ENCODE results near the gene DNAH12.

The DNAH12 gene

GRCh38 chr3:57397175-57398026 lies 146.7 kb downstream of the DNAH12 start:
- Histone ChIP-seq H3K9me3 (ENCODE audit: insufficient read depth, low read length) (no peaks in the 10 kb centered on the region), H3K36me3 (ENCODE audit: insufficient read depth, insufficient read length, low read length) (no peaks in the 10 kb centered on the region), H3K9ac (ENCODE audit: insufficient read length, low read depth) (no peak overlapping the region), H3K27me3 (ENCODE audit: insufficient read depth, insufficient read length) (no peaks in the 10 kb centered on the region), H3K4me1 (ENCODE audit: insufficient read depth, insufficient read length) (no peaks in the 10 kb centered on the region), H3K4me3 (ENCODE audit: insufficient read length, low read depth) (no peak overlapping the region)
- DNase-seq (ENCODE audit: low read depth, low spot score): peak; percentile 18
- TF ChIP-seq ZNF274 (IDR thresholded peaks at IDR 0.05; ENCODE audit: low read depth, low read length) (no peak), SUZ12 (IDR thresholded peaks at IDR 0.05; ENCODE audit: extremely low read depth, insufficient read depth, insufficient read length) (no peak), YY1 (IDR thresholded peaks at IDR 0.05; ENCODE audit: insufficient read depth, insufficient read length) (no peak)

- no peak for TF ChIP-seq YY1 (IDR thresholded peaks at IDR 0.05; ENCODE audit: insufficient read depth, insufficient read length)
- TF ChIP-seq SUZ12 (IDR thresholded peaks at IDR 0.05; ENCODE audit: extremely low read depth, insufficient read depth, insufficient read length): no peak
- no peak for TF ChIP-seq ZNF274 (IDR thresholded peaks at IDR 0.05; ENCODE audit: low read depth, low read length)
- Histone ChIP-seq H3K36me3 (ENCODE audit: insufficient read depth, insufficient read length, low read length) (no peaks in the 10 kb centered on the region), H3K9me3 (ENCODE audit: insufficient read depth, low read length) (no peaks in the 10 kb centered on the region), H3K27me3 (ENCODE audit: insufficient read depth, insufficient read length) (no peaks in the 10 kb centered on the region), H3K9ac (ENCODE audit: insufficient read length, low read depth) (no peak overlapping the region), H3K4me1 (ENCODE audit: insufficient read depth, insufficient read length) (no peaks in the 10 kb centered on the region), H3K4me3 (ENCODE audit: insufficient read length, low read depth) (no peak overlapping the region)
- no peak for DNase-seq (ENCODE audit: low read depth, low spot score)
Measured at GRCh38 chr3:57393977-57394376, 150.2 kb downstream of the DNAH12 start.

- Histone ChIP-seq H3K27me3 (ENCODE audit: insufficient read depth, insufficient read length) (no peaks in the 10 kb centered on the region), H3K4me3 (ENCODE audit: insufficient read length, low read depth) (no peak overlapping the region), H3K4me1 (ENCODE audit: insufficient read depth, insufficient read length) (no peaks in the 10 kb centered on the region), H3K36me3 (ENCODE audit: insufficient read depth, insufficient read length, low read length) (no peaks in the 10 kb centered on the region), H3K9me3 (ENCODE audit: insufficient read depth, low read length) (no peaks in the 10 kb centered on the region), H3K9ac (ENCODE audit: insufficient read length, low read depth) (no peak overlapping the region)
- DNase-seq (ENCODE audit: low read depth, low spot score): no peak
- no peak for TF ChIP-seq YY1 (IDR thresholded peaks at IDR 0.05; ENCODE audit: insufficient read depth, insufficient read length)
- no peak for TF ChIP-seq ZNF274 (IDR thresholded peaks at IDR 0.05; ENCODE audit: low read depth, low read length)
Measured at GRCh38 chr3:57391767-57392166, 152.4 kb downstream of the DNAH12 start.

GRCh38 chr3:57389271-57389670 lies 154.9 kb downstream of the DNAH12 start:
- no peaks in the 10 kb centered on the region for H3K27me3 ChIP-seq (ENCODE audit: insufficient read depth, insufficient read length)
- H3K9ac ChIP-seq (ENCODE audit: insufficient read length, low read depth): no peak overlapping the region
- TF ChIP-seq ZNF274 (IDR thresholded peaks at IDR 0.05; ENCODE audit: low read depth, low read length): no peak
- TF ChIP-seq SUZ12 (IDR thresholded peaks at IDR 0.05; ENCODE audit: extremely low read depth, insufficient read depth, insufficient read length): no peak
- TF ChIP-seq YY1 (IDR thresholded peaks at IDR 0.05; ENCODE audit: insufficient read depth, insufficient read length): no peak
- DNase-seq (ENCODE audit: low read depth, low spot score): no peak
- no peaks in the 10 kb centered on the region for H3K4me1 ChIP-seq (ENCODE audit: insufficient read depth, insufficient read length)
- no peaks in the 10 kb centered on the region for H3K36me3 ChIP-seq (ENCODE audit: insufficient read depth, insufficient read length, low read length)
- no peak overlapping the region for H3K4me3 ChIP-seq (ENCODE audit: insufficient read length, low read depth)
- no peaks in the 10 kb centered on the region for H3K9me3 ChIP-seq (ENCODE audit: insufficient read depth, low read length)

- Histone ChIP-seq H3K4me1 (ENCODE audit: insufficient read depth, insufficient read length) (no peaks in the 10 kb centered on the region), H3K27me3 (ENCODE audit: insufficient read depth, insufficient read length) (no peaks in the 10 kb centered on the region)
- TF ChIP-seq ZNF274 (IDR thresholded peaks at IDR 0.05; ENCODE audit: low read depth, low read length) (no peak), YY1 (IDR thresholded peaks at IDR 0.05; ENCODE audit: insufficient read depth, insufficient read length) (no peak), SUZ12 (IDR thresholded peaks at IDR 0.05; ENCODE audit: extremely low read depth, insufficient read depth, insufficient read length) (no peak)
Measured at GRCh38 chr3:57386307-57386706, 157.8 kb downstream of the DNAH12 start.

GRCh38 chr3:57385498-57385897 lies 158.6 kb downstream of the DNAH12 start:
- no peaks in the 10 kb centered on the region for H3K36me3 ChIP-seq (ENCODE audit: insufficient read depth, insufficient read length, low read length)
- H3K9me3 ChIP-seq (ENCODE audit: insufficient read depth, low read length): no peaks in the 10 kb centered on the region
- no peaks in the 10 kb centered on the region for H3K4me1 ChIP-seq (ENCODE audit: insufficient read depth, insufficient read length)
- DNase-seq (ENCODE audit: low read depth, low spot score): no peak
- TF ChIP-seq SUZ12 (IDR thresholded peaks at IDR 0.05; ENCODE audit: extremely low read depth, insufficient read depth, insufficient read length) (no peak), ZNF274 (IDR thresholded peaks at IDR 0.05; ENCODE audit: low read depth, low read length) (no peak), YY1 (IDR thresholded peaks at IDR 0.05; ENCODE audit: insufficient read depth, insufficient read length) (no peak)
- H3K9ac ChIP-seq (ENCODE audit: insufficient read length, low read depth): no peak overlapping the region
- H3K4me3 ChIP-seq (ENCODE audit: insufficient read length, low read depth): no peak overlapping the region
- H3K27me3 ChIP-seq (ENCODE audit: insufficient read depth, insufficient read length): no peaks in the 10 kb centered on the region

More at GRCh38 chr3:57386307-57386706, 157.8 kb downstream of the DNAH12 start:
- Histone ChIP-seq H3K9ac (ENCODE audit: insufficient read length, low read depth) (no peak overlapping the region), H3K9me3 (ENCODE audit: insufficient read depth, low read length) (no peaks in the 10 kb centered on the region), H3K4me3 (ENCODE audit: insufficient read length, low read depth) (no peak overlapping the region), H3K36me3 (ENCODE audit: insufficient read depth, insufficient read length, low read length) (no peaks in the 10 kb centered on the region)
- no peak for DNase-seq (ENCODE audit: low read depth, low spot score)

- no peaks in the 10 kb centered on the region for H3K4me1 ChIP-seq (ENCODE audit: insufficient read depth, insufficient read length)
- H3K27me3 ChIP-seq (ENCODE audit: insufficient read depth, insufficient read length): no peaks in the 10 kb centered on the region
- H3K9ac ChIP-seq (ENCODE audit: insufficient read length, low read depth): no peak overlapping the region
- no peaks in the 10 kb centered on the region for H3K36me3 ChIP-seq (ENCODE audit: insufficient read depth, insufficient read length, low read length)
- H3K4me3 ChIP-seq (ENCODE audit: insufficient read length, low read depth): no peak overlapping the region
- H3K9me3 ChIP-seq (ENCODE audit: insufficient read depth, low read length): no peaks in the 10 kb centered on the region
- TF ChIP-seq ZNF274 (IDR thresholded peaks at IDR 0.05; ENCODE audit: low read depth, low read length): no peak
- TF ChIP-seq SUZ12 (IDR thresholded peaks at IDR 0.05; ENCODE audit: extremely low read depth, insufficient read depth, insufficient read length): no peak
- no peak for TF ChIP-seq YY1 (IDR thresholded peaks at IDR 0.05; ENCODE audit: insufficient read depth, insufficient read length)
- DNase-seq (ENCODE audit: low read depth, low spot score): no peak
Measured at GRCh38 chr3:57383838-57384237, 160.3 kb downstream of the DNAH12 start.
